ENCODE data around the gene MOB1A.

DNA sequence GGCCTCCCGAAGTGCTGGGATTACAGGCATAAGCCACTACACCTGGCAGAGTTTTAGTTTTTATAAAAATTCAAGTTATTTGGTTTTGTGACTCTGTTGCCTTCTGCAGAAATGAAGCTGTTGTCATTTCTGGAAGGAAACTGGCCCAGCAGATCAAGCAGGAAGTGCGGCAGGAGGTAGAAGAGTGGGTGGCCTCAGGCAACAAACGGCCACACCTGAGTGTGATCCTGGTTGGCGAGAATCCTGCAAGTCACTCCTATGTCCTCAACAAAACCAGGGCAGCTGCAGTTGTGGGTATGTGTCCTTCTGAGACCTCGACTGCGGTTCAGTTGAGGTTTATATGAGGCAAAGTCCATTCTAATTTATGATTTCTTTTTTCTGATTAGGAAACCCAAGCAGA lies 26.9 kb upstream of the MOB1A start:
- TF ChIP-seq SUZ12 (IDR thresholded peaks at IDR 0.05; ENCODE audit: extremely low read depth, insufficient read depth, insufficient read length) (no peak), ZNF274 (IDR thresholded peaks at IDR 0.05; ENCODE audit: low read depth, low read length) (no peak), YY1 (IDR thresholded peaks at IDR 0.05; ENCODE audit: insufficient read depth, insufficient read length) (no peak)

Measured in NT2/D1 (cell line).